BE2C (cell line): ENCODE measurements around the gene SETD4.

Experiments
- DNase-seq: peaks from one replicate; pipeline ENCODE4 v3.0.0-alpha.2; 2020
- H3K27me3 ChIP-seq: fragments of 250-450 bp; sonication (Bioruptor Pico); 2 replicates; pipeline ENCODE4 v1.5.1; 2020; ENCODE audit warnings: mild to moderate bottlenecking
- H3K36me3 ChIP-seq: fragments of 250-450 bp; sonication (Bioruptor Pico); 2 replicates; pipeline ENCODE4 v1.5.1; 2020; ENCODE audit warnings: mild to moderate bottlenecking
- H3K4me1 ChIP-seq: fragments of 250-450 bp; sonication (Bioruptor Pico); 2 replicates; pipeline ENCODE4 v1.5.1; 2020
- H3K4me3 ChIP-seq: 2 replicates; pipeline ENCODE4 v1.5.1; 2011; ENCODE audit warnings: low read depth, low read length
- H3K9me3 ChIP-seq: fragments of 250-450 bp; sonication (Bioruptor Pico); 2 replicates; pipeline ENCODE4 v1.5.1; 2020
- CTCF ChIP-seq: IDR thresholded peaks from 2 replicates; pipeline ENCODE4 v1.5.1; 2012; ENCODE audit warnings: mild to moderate bottlenecking, low read depth, low read length

The SETD4 gene

GRCh38 chr21:36093512-36093911 lies 33.2 kb upstream of the SETD4 start:
- H3K36me3 ChIP-seq: no peaks in the 10 kb centered on the region
- H3K9me3 ChIP-seq: no peaks in the 10 kb centered on the region
- TF ChIP-seq CTCF: no peak
- peaks cover 4% of the 10 kb centered on the region; the same call in 1 of the 2 replicates for H3K27me3 ChIP-seq
- H3K4me3 ChIP-seq: no peak overlapping the region
- no peak for DNase-seq
- no peaks in the 10 kb centered on the region for H3K4me1 ChIP-seq

DNA sequence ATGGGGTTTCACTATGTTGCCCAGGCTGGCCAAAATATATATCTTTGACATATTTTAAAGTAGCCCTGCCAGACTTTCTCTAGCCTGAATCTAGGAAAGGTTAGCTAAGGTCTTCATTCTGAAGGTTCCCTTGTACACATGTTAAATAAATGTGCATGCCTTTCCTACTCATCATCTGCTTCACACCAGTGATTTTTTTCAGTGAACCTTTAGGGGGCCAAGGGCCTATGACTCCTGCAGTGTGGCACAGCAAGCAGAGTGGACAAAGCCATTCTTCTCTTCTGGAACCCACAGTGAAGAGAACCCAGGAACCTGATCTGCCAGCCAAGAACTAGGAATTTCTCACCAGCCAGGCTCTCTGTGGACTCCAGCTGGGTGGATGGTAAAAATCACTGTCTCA lies 32.4 kb upstream of the SETD4 start:
- no peak for TF ChIP-seq CTCF
- no peak for DNase-seq
- no peaks in the 10 kb centered on the region for H3K36me3 ChIP-seq
- H3K4me1 ChIP-seq: no peaks in the 10 kb centered on the region
- H3K9me3 ChIP-seq: no peaks in the 10 kb centered on the region
- H3K27me3 ChIP-seq: peaks cover 4% of the 10 kb centered on the region; the same call in 1 of the 2 replicates
- no peak overlapping the region for H3K4me3 ChIP-seq

DNA sequence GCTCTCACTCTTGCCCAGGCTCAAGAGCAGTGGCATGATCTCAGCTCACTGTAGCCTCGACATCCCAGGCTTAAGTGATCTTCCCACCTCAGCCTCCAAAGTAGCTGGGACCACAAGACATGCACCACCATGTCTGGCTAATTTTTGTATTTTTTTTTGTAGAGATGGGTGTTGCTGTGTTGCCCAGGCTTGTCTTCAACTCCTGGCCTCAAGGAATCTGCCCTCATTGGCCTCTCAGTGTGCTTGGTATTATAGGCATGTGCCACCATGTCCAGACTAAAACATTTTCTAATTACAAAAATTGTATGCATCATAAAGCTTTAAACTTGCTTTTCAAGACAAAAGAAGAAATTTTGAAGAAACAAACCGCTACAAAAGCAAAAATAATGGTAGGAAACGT lies 29.6 kb upstream of the SETD4 start:
- no peaks in the 10 kb centered on the region for H3K9me3 ChIP-seq
- H3K4me1 ChIP-seq: no peaks in the 10 kb centered on the region
- no peak for TF ChIP-seq CTCF
- no peak for DNase-seq
- no peak overlapping the region for H3K4me3 ChIP-seq
- H3K27me3 ChIP-seq: peaks cover 4% of the 10 kb centered on the region; the same call in 1 of the 2 replicates
- H3K36me3 ChIP-seq: no peaks in the 10 kb centered on the region

DNA sequence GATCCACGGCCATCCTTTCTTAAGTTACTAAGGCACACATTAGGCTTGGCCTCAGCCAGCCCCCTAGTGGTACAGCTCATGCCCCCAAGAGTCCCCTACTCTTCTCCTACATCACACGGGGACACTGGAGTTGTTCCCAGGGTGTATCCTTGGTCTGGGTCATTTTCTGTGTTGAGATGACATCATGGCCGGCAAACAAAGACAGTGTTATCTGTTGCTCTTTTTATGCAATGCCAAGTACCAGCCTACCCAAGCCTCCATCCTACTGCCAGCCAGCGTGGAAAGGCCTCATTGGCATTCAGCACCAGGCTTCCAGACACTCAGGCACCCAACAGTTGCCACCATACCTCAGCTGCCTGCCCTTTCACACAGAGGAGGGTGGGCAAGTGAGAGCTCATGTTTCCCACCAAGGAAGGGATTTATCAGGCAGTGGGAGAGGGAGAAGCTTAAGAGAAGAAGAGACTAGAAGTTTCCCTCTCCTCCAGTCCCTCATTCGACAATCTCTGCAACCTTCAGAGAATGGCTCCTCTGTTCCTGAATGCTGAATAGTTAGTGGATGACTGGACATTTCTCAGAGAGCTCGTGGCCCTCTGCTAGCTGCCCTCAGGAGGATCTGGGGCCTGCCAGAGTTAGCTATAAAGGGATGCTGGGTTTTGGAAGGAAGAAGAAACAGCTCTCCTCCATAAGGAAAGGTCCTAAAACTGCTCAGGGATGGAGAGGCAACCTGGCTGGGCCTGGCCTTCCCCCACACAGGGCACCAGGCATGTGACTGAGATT lies 27.2 kb upstream of the SETD4 start:
- no peaks in the 10 kb centered on the region for H3K36me3 ChIP-seq
- DNase-seq: no peak
- H3K4me1 ChIP-seq: no peaks in the 10 kb centered on the region
- no peak overlapping the region for H3K4me3 ChIP-seq
- peak; percentile 37 for TF ChIP-seq CTCF
- no peaks in the 10 kb centered on the region for H3K9me3 ChIP-seq
- H3K27me3 ChIP-seq: no peaks in the 10 kb centered on the region

DNA sequence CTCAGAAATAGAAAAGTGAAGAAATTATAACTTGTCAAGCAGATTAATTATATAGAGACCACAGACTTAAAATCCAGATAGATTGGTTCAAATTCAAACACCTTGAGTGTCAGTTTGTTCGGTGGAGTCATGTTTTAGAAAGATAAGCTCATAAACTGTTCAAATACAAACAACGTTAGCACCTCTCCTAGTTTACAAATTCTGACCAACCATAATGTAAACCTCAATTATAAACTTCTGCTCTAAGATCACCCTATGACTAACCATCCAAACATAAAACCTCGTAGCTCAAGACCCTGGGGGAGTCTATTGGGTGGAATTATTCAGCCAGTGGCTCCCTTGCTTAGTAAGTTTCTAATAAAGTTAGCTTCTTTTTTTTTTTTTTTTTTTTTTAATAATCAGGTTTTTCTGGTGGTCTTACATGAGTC lies 21.9 kb upstream of the SETD4 start:
- Histone ChIP-seq H3K4me3 (no peak overlapping the region), H3K9me3 (no peaks in the 10 kb centered on the region), H3K36me3 (no peaks in the 10 kb centered on the region), H3K4me1 (no peaks in the 10 kb centered on the region), H3K27me3 (no peaks in the 10 kb centered on the region)
- TF ChIP-seq CTCF: no peak
- DNase-seq: no peak

- Histone ChIP-seq H3K27me3 (no peaks in the 10 kb centered on the region), H3K4me1 (no peaks in the 10 kb centered on the region), H3K36me3 (no peaks in the 10 kb centered on the region), H3K9me3 (no peaks in the 10 kb centered on the region), H3K4me3 (no peak overlapping the region)
- TF ChIP-seq CTCF: no peak
- DNase-seq: no peak
Observed at GRCh38 chr21:36080386-36080785, 20.1 kb upstream of the SETD4 start.
